Neural progenitor cell (in vitro differentiated cells): Measurements from ENCODE around the gene SDR39U1. TPM values are rescaled to one million over a fixed set of nuclear protein-coding genes. Genes with fewer than 3 reads are reported as not detected.
A peak's percentile ranks its signal among the peaks of the same experiment; 100 is the strongest.
"Not testable (repeated sequence)": the region's sequence is repeated elsewhere in the genome, so short reads cannot be mapped to it uniquely, and the experiment has no call there.

Experiments
- DNase-seq: peaks from one replicate; pipeline ENCODE4 v3.0.0-alpha.2; 2016; ENCODE audit warnings: low spot score
- H2AFZ ChIP-seq: fragments of 200-600 bp; sonication (generic); replicated peaks from 2 replicates; pipeline ENCODE4 v1.6.1; 2016; ENCODE audit warnings: antibody characterized with exemption
- H3F3A ChIP-seq: fragments of 200-600 bp; sonication (generic); 2 replicates; pipeline ENCODE4 v1.6.1; 2016; ENCODE audit warnings: antibody characterized with exemption, low read depth
- H3K27ac ChIP-seq: fragments of 200-600 bp; sonication (generic); 2 replicates; pipeline ENCODE4 v1.5.1; 2016; ENCODE audit warnings: mild to moderate bottlenecking
- H3K27me3 ChIP-seq: fragments of 200-600 bp; sonication (generic); 2 replicates; pipeline ENCODE4 v1.6.1; 2016; ENCODE audit warnings: mild to moderate bottlenecking, moderate library complexity
- H3K36me3 ChIP-seq: fragments of 200-600 bp; sonication (generic); 2 replicates; pipeline ENCODE4 v1.5.1; 2016
- H3K4me1 ChIP-seq: fragments of 200-600 bp; sonication (generic); 2 replicates; pipeline ENCODE4 v1.6.1; 2016; ENCODE audit warnings: mixed run types
- H3K4me2 ChIP-seq: fragments of 200-600 bp; sonication (generic); 2 replicates; pipeline ENCODE4 v1.6.1; 2016
- H3K4me3 ChIP-seq: fragments of 200-600 bp; sonication (generic); 2 replicates; pipeline ENCODE4 v1.5.1; 2016
- H3K79me2 ChIP-seq: fragments of 200-600 bp; sonication (generic); 2 replicates; pipeline ENCODE4 v1.6.1; 2016; ENCODE audit warnings: low read depth
- H3K9ac ChIP-seq: fragments of 200-600 bp; sonication (generic); 2 replicates; pipeline ENCODE4 v1.6.1; 2016
- H3K9me3 ChIP-seq: fragments of 200-600 bp; sonication (generic); 2 replicates; pipeline ENCODE4 v1.5.1; 2016; ENCODE audit warnings: low read depth
- H4K20me1 ChIP-seq: fragments of 200-600 bp; sonication (generic); 2 replicates; pipeline ENCODE4 v1.6.1; 2016; ENCODE audit warnings: low read depth
- H3K27ac Mint-ChIP-seq: 3 replicates; pipeline ENCODE4 v1.8.0; 2021; ENCODE audit warnings: mixed read lengths
- H3K27me3 Mint-ChIP-seq: 2 replicates; pipeline ENCODE4 v1.8.0; 2022; ENCODE audit warnings: low read depth, mild to moderate bottlenecking, inconsistent platforms, moderate library complexity, mixed read lengths; ENCODE audit not compliant: insufficient read depth
- H3K36me3 Mint-ChIP-seq: 3 replicates; pipeline ENCODE4 v1.8.0; 2021; ENCODE audit warnings: mixed read lengths
- H3K4me1 Mint-ChIP-seq: 3 replicates; pipeline ENCODE4 v1.8.0; 2021; ENCODE audit warnings: mixed read lengths
- H3K4me3 Mint-ChIP-seq: 3 replicates; pipeline ENCODE4 v1.8.0; 2021; ENCODE audit warnings: mild to moderate bottlenecking, moderate library complexity, mixed read lengths
- H3K9me3 Mint-ChIP-seq: 3 replicates; pipeline ENCODE4 v1.8.0; 2020; ENCODE audit warnings: mixed read lengths
- CTCF ChIP-seq: fragments of 200-600 bp; sonication (generic); IDR thresholded peaks from 2 replicates; pipeline ENCODE4 v1.5.1; 2017; ENCODE audit warnings: antibody characterized with exemption, mild to moderate bottlenecking
- EZH2 ChIP-seq: fragments of 200-600 bp; sonication (generic); IDR thresholded peaks from 2 replicates; pipeline ENCODE4 v1.6.1; 2017; ENCODE audit warnings: antibody characterized with exemption, mild to moderate bottlenecking, moderate library complexity
- EZH2phosphoT487 ChIP-seq: fragments of 200-600 bp; sonication (generic); IDR thresholded peaks from 2 replicates; pipeline ENCODE4 v1.6.1; 2017; ENCODE audit warnings: antibody characterized with exemption
- total RNA-seq: library from RNA; depleted of rRNA; stranded (reverse); fragments of >200 nt; gene quantifications from 2 replicates; pipeline ENCODE4 v1.2.3, GENCODE V29; 2015; ENCODE audit warnings: low replicate concordance

The SDR39U1 gene
- total RNA-seq, 1 donor from 2014 or later = 19.0 TPM

DNA sequence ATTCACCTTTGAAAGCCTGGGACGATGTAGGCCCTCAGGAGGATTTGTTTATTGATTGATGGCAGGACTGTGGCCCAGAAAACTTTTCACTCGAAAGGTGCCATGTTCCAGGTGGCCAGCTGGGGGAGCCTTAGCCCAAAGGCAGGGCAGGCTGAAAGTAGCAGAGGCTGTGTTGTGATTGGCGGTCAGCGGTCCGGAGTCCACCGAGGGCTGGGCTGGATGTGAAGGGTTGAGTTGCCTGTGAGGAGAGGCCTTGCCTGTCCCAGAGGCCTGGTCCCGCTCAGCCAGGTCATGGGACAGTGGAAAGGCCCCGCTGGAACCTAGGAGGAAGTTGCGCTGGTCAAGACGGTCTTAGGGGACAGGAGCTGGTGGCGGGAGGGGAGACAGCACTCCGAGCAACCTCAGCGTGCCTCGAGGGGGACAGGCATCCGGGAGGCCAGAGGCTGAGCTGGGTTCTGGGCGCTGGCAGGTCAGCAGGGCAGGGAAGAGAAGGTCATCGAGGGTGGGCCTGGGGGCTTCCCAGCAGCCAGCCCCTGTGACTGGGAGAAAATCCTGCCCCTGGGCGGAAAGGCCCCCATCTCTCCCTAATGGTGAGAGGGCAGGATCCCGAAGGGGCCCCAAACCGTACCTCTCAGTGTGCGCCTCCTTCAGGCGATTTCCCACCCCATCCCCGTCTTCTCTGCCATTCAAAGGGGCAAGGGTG lies 39.2 kb upstream of the SDR39U1 start:
- Histone ChIP-seq H3K4me3 (no peak overlapping the region), H3K27me3 (no peaks in the 10 kb centered on the region), H3K9me3 (no peaks in the 10 kb centered on the region), H3K4me2 (no peak overlapping the region), H3K4me1 (no peaks in the 10 kb centered on the region), H3K9ac (no peak overlapping the region), H3F3A (no peaks in the 10 kb centered on the region), H2AFZ (peak overlapping the region; percentile 99), H4K20me1 (no peaks in the 10 kb centered on the region), H3K79me2 (no peaks in the 10 kb centered on the region), H3K27ac (no peak overlapping the region), H3K36me3 (no peaks in the 10 kb centered on the region)
- Mint-ChIP-seq H3K27ac (no peak overlapping the region), H3K9me3 (no peaks in the 10 kb centered on the region), H3K4me3 (no peak overlapping the region), H3K36me3 (peaks cover 4% of the 10 kb centered on the region), H3K27me3 (no peaks in the 10 kb centered on the region), H3K4me1 (peaks cover 5% of the 10 kb centered on the region)
- peak; percentile 82 for DNase-seq
- TF ChIP-seq EZH2phosphoT487 (no peak), CTCF (peak; percentile 83), EZH2 (no peak)

GRCh38 chr14:24479999-24480398 lies 37.4 kb upstream of the SDR39U1 start:
- H3K27me3 ChIP-seq, H3K9me3 Mint-ChIP-seq, H3K36me3 ChIP-seq, H3K27ac ChIP-seq, H3K4me3 Mint-ChIP-seq, H3K9ac ChIP-seq, H3F3A ChIP-seq, H4K20me1 ChIP-seq, H3K27me3 Mint-ChIP-seq, H3K4me1 Mint-ChIP-seq, H3K27ac Mint-ChIP-seq, DNase-seq, H3K4me2 ChIP-seq, H3K36me3 Mint-ChIP-seq, H3K4me1 ChIP-seq, H3K4me3 ChIP-seq, H3K9me3 ChIP-seq, H3K79me2 ChIP-seq, H2AFZ ChIP-seq: not testable (repeated sequence)

- Histone ChIP-seq H3F3A (no peaks in the 10 kb centered on the region), H3K27ac (no peak overlapping the region), H3K4me1 (no peaks in the 10 kb centered on the region), H4K20me1 (no peaks in the 10 kb centered on the region), H3K9me3 (no peaks in the 10 kb centered on the region), H3K9ac (no peak overlapping the region), H3K4me2 (no peak overlapping the region), H3K79me2 (no peaks in the 10 kb centered on the region), H2AFZ (no peak overlapping the region), H3K4me3 (no peak overlapping the region), H3K27me3 (no peaks in the 10 kb centered on the region), H3K36me3 (no peaks in the 10 kb centered on the region)
- Mint-ChIP-seq H3K9me3 (peaks cover 2% of the 10 kb centered on the region), H3K36me3 (peaks cover 3% of the 10 kb centered on the region), H3K4me3 (no peak overlapping the region), H3K4me1 (no peaks in the 10 kb centered on the region), H3K27me3 (peaks cover 2% of the 10 kb centered on the region), H3K27ac (no peak overlapping the region)
- TF ChIP-seq CTCF = no peak
- no peak for TF ChIP-seq EZH2
- no peak for DNase-seq
Observed at GRCh38 chr14:24475261-24475660, 32.7 kb upstream of the SDR39U1 start.

DNA sequence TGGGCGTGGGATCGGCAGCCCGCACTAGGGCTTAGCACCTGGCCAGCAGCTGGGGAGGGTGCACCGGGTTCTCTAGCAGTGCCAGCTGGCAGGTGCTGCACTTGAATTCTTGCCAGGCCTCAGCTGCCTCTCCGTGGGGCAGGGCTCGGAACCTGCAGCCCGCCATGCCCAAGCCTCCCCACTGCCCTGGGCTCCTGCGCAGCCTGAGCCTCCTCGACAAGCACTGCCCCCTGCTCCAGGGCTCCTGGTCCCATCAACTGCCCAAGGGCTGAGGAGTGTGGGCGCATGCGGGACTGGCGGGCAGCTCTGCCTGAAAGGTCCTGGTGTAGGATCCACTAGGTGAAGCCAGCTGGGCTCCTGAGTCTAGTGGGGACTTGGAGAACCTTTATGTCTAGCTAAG lies 30.6 kb upstream of the SDR39U1 start:
- peaks cover 2% of the 10 kb centered on the region for H3K27me3 Mint-ChIP-seq
- Histone ChIP-seq H3K9ac (no peak overlapping the region), H4K20me1 (no peaks in the 10 kb centered on the region), H3K9me3 (no peaks in the 10 kb centered on the region), H3K4me2 (no peak overlapping the region), H3K36me3 (no peaks in the 10 kb centered on the region), H3K27ac (no peak overlapping the region), H3K4me1 (no peaks in the 10 kb centered on the region), H2AFZ (no peak overlapping the region), H3K79me2 (no peaks in the 10 kb centered on the region), H3K4me3 (no peak overlapping the region), H3F3A (no peaks in the 10 kb centered on the region), H3K27me3 (no peaks in the 10 kb centered on the region)
- H3K4me1 Mint-ChIP-seq = no peaks in the 10 kb centered on the region
- DNase-seq = no peak
- peaks cover 2% of the 10 kb centered on the region for H3K36me3 Mint-ChIP-seq
- no peak overlapping the region for H3K4me3 Mint-ChIP-seq
- TF ChIP-seq CTCF (no peak), EZH2phosphoT487 (no peak), EZH2 (no peak)
- peaks cover 2% of the 10 kb centered on the region for H3K9me3 Mint-ChIP-seq
- no peak overlapping the region for H3K27ac Mint-ChIP-seq

GRCh38 chr14:24470450-24470849 lies 27.9 kb upstream of the SDR39U1 start:
- H3F3A ChIP-seq, H3K4me1 Mint-ChIP-seq, H3K9me3 Mint-ChIP-seq, H3K4me3 Mint-ChIP-seq, H3K4me3 ChIP-seq, H3K27me3 ChIP-seq, H3K27ac ChIP-seq, H4K20me1 ChIP-seq, H3K36me3 ChIP-seq, DNase-seq, H2AFZ ChIP-seq, H3K27me3 Mint-ChIP-seq, H3K4me2 ChIP-seq, H3K9me3 ChIP-seq, H3K9ac ChIP-seq, H3K27ac Mint-ChIP-seq, H3K36me3 Mint-ChIP-seq, H3K4me1 ChIP-seq, H3K79me2 ChIP-seq: not testable (repeated sequence)
